ENCODE data around the gene LSM7.
"Not testable (repeated sequence)": the region's sequence is repeated elsewhere in the genome, so short reads cannot be mapped to it uniquely, and the experiment has no call there.

The LSM7 gene

DNA sequence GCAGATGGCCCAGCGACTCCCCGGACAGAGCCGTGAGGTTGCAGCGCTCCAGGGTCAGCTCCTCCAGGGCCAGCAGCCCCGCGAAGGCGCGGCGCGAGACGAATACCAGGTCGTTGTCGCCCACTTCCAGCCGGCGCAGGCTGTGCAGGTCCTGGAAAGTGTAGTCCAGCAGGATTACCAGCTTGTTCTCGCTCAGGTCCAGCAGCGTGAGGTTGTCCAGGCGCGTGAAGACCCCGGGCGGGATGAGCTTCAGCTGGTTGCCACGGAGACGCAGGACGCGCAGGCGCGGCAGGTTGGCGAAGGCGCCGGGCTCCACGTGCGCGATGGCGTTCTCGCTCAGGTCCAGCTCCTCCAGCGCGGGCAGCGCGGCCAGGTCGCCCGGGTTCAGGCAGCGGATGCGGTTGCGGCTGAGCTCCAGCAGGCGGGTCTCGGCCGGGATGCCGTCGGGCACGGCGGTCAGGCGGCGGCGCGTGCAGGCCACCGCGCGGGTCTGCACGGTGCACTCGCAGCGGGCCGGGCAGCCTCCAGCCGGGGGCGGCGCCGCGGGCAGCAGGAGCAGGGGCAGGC, 37.1 kb downstream of the LSM7 start:
- DNase-seq: no peak

GRCh38 chr19:2290441-2291184, 37.8 kb downstream of the LSM7 start:
- no peak for DNase-seq

- no peak for DNase-seq
Observed at GRCh38 chr19:2289714-2290435, 38.5 kb downstream of the LSM7 start.

DNA sequence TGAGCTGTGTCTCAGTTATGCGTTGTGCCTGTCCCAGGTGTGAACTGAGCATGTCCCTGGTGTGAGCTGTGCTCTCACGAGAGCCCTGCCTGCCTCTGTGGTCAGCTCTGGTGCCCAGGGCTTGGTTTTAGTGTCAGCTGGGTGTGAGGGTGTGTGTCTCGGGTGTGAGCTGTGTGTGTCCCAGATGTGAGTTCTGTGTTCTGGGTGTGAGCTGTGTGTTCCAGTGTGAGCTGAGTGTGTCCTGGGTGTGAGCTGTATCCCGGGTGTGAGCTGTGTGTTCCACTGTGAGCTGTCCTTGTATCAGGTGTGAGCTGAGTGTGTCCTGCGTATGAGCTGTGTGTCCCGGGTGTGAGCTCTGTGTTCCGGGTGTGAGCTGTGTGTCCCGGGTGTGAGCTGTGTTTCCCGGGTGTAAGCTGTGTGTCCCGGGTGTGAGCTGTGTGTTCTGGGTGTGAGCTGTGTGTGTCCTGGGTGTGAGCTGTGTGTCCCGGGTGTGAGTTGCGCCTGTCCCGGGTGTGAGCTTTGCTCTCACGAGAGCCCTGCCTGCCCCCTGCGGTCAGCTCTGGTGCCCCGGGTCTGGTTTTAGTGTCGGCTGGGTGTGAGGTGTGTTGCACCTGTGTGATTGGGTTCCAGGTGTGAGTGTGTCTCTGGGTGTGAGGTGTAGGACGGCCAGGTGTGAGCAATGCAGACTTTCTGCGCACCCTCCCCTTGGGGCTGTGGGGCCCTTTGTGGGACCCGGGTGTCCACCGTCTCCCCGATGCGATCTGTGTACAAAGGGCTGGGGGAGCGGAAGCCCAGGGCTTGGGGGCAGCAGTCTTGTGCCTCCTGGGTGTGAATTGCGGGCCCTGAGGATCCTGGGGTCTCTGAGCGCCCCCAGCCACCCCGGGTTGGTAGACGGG, 39.3 kb downstream of the LSM7 start:
- DNase-seq: no peak

DNA sequence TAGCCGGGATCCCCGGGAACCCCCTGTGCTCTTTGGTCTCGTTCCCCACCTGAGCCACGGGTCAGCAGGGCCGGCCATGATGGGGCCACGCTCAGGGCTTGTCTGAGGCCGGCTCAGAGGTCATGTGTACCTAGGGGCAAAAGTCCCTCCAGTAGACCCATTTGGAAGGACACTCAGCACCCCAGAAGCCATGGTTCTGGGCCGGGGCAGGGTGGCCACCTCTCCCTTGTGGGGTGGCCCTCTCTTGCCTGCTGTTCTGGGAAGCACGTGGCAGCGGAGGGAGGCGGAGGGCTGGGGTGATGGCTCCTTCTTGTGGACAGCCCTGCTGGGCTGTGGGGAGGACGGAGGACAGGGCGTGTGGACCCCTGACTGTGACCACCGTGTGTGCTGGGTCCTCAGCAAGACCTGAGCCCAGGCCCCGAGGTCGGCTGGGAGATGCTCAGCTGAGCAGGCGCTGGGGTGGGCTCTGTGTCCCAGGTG, 40.0 kb downstream of the LSM7 start:
- DNase-seq: no peak

DNA sequence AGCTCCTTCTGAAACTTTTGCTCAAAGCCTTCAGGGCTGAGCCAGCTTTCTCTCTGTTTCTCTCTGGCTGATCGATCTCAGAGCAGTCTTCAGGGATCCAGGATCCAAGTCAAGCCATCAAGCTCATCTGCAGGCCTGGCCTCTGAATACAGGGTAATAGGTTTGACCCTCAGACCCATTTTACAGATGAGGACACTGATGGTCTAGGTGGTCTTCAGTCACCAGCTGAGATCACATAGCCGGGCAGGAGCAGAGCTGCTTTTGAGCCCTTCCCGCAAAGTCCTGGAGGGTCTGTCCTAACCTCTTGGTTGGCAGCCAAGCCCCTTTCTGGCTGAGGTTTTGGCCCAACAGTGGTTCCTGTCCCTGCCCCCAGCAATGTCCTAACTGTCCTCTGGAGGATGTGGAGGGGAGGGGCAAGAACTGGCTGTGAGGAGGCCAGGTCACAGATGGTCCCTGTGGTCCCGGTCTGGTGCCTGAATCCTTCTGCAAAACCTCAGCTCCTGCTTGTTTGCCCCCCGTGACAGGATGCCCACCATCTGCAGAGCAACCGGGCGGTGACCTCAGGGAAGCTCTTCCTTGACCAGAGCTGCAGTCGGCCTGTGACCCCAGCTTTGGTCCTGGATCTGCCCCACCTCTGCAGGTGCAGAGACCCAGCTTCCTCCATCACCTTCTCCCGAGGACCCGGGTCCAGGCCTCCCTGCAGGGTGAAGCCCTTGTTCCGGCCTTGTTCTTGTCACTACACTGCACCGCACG, 40.6 kb downstream of the LSM7 start:
- DNase-seq: no peak

DNA sequence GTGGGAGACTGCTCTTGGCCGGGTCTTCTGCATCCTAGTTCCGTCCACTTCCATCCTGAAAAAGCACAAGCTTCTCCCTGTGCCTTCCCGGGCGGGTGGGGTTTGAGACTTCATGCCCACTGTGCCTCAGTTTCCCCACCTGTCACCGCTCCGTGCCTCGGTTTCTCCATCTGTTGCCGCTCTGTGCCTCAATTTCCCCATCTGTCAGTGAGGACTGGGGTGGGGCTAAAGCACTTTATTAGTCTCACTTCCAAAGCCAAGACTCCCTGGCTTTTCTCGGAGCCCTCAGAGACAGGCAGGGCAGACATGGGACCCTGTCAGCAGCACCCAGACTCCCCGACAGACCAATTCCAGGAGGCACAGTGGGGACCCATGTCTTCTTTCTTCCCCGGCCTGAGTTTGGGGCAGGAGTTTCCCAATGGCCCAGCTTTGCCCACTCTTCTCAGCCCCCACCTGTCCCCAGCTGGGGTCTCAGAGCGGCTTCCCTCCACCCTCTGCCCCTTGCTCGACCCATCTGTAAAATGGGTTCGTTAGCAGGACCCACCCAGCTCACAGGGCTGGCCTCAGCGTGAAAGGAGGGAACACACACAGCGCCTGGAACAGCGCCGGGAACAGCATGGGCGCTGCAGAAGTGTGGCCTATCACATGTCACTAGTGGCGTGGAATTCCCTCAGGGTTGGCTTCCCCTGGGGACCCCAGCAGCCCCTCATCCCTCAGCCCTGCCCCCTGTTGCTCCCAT, 41.8 kb downstream of the LSM7 start:
- no peak for DNase-seq

GRCh38 chr19:2283835-2284507, 44.4 kb downstream of the LSM7 start:
- no peak for DNase-seq

DNA sequence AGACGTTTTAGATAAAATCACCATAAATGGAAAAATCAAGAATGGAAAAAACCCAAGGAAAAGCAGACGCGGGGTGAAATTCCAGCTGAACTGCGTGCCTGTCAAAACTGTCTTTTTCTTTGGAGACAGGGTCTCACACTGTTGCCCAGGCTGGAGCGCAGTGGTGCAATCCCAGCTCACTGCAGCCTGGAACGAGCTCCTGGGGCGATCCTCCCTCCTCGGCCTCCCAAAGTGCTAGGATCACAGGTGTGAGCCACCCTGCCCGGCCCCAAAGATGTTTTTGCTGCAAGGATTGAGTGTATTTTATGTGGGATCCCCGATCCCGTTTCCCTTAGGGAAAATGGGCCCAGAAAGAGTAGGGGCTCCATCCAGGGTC, 45.5 kb downstream of the LSM7 start:
- DNase-seq: no peak

DNA sequence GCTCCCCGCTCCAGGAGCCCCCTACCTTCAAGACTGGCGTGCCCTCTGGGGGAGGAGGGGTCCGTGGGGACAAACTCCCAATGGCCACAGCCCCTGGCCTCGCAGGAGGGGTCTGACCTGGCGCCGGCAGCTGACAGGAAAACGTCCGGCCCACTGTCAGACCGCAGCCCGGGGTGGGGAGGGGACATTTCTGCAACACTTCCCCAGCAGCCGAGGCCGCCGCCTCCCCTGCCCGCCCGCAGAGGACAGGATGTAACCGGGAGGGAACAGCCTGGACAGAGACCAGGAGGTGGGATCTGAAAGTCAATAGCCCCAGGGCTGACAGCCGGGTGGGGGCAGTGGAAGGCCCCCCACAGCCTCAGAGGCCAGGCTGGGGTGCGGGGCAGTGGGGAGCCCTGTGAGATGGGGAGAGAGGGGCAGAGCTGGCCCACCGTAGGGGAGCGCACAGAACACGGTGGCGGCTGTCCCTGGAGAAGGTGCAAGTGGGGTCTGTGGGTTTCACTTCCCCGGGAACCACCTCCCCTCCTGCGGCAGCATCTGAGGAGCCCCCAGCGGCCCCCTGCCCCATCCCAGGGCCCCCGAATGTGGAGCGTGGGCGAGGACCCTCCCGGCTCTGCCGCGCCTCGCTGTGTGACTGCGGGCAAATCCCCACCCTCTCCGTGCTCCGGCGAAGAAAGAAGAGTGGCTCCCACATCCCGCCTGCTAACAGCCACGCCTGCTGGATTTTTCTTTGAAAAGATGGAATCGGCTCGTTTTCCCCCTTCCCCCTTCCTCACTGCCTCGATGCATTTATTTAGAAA, 46.1 kb downstream of the LSM7 start, which contains the start of gene PEAK3:
PEAK3 (minus strand) TSS at position 114 of the 800 bp plus-strand sequence. CDS start 1,244 bp downstream, outside the sequence.
- DNase-seq: no peak

- not testable (repeated sequence) for DNase-seq
Observed at GRCh38 chr19:2281265-2282061, 46.9 kb downstream of the LSM7 start.

DNA sequence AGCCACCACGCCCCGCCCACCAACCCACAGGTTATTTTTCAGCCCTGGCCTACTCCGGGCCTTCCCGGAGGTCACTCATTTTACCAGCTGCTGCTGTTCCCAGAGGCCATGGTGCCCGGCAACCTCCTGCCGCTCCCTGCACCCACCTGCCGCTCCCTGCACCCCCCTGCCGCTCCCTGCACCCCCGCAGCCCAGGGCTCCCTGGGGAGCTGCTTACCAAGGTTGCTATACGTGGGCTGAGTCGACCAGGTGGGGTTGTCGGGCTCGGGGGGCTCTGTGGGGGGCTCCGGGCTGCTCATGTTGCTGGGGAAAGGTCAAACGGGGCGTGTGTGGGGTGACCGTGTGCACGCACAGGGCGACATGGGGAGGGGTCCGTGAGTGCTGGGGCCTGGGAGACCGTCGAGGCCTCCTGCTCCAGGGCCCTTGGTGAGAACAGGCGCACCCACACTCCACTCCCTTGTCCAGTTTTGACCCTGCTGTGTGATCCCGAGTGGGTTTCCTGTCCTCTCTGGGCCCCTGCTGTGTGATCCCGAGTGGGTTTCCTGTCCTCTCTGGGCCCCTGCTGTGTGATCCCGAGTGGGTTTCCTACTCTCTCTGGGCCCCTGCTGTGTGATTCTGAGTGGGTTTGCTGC, 47.6 kb downstream of the LSM7 start:
- no peak for DNase-seq

DNA sequence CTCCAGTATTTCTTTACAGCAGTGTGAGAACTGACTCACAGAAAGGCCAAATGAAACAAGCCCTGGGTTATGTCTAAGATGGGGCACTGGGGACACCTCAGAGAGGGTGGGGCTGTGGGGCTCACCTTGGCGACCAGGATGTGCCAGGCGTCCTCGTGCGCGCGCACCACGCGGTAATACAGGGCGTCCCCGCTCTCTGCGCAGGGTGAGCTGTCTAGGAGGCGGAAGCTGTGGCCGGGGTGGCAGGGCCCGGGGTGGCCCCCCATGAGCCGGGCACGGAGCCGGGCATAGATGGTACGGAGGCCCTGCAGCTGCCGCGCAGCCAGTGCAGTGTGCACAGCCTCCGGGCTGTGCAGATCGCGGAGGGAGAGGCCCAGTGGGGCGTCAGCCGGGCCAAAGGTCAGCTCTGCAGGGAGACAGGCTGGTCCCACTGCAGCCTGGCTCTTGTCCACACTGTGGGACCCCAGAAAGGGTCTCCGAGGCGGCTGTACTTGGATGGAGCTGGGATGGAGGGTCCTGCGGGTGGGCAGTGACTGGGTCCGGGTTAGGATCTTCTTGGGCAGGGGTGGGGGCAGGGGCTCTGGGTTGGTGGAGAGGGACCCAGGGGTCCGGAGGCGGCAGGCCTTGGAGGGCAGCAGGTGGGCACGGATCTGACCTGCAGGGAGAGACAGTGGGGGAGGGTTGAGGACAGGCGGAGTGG, 49.8 kb downstream of the LSM7 start:
- DNase-seq: no peak

GRCh38 chr19:2277138-2277537, 51.2 kb downstream of the LSM7 start:
- DNase-seq: no peak

DNA sequence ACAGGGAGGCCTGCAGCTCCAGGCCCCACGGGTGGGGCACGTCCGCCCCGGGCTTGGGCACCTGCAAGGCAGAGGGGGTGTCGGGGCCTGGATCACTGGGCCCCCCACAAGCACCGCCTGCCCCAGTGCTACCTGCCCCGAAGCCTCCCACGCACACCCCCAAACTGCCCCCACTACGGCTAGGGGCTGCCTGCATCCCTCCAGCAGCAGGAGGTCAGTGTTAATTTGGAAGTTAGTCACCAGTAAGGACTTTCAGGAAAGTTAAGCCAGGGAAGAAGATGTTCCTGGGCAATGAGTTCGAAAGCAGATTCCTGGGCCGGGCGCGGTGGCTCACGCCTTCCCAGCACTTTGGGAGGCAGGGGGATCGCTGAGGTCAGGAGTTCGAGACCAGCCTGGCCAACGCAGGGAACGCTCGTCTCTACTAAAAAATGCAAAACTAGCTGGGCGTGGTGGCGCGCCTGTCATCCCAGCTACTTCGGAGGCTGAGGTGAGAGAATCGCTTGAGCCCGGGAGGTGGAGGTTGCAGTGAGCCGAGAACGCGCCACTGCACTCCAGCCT, 51.9 kb downstream of the LSM7 start:
- no peak for DNase-seq

DNA sequence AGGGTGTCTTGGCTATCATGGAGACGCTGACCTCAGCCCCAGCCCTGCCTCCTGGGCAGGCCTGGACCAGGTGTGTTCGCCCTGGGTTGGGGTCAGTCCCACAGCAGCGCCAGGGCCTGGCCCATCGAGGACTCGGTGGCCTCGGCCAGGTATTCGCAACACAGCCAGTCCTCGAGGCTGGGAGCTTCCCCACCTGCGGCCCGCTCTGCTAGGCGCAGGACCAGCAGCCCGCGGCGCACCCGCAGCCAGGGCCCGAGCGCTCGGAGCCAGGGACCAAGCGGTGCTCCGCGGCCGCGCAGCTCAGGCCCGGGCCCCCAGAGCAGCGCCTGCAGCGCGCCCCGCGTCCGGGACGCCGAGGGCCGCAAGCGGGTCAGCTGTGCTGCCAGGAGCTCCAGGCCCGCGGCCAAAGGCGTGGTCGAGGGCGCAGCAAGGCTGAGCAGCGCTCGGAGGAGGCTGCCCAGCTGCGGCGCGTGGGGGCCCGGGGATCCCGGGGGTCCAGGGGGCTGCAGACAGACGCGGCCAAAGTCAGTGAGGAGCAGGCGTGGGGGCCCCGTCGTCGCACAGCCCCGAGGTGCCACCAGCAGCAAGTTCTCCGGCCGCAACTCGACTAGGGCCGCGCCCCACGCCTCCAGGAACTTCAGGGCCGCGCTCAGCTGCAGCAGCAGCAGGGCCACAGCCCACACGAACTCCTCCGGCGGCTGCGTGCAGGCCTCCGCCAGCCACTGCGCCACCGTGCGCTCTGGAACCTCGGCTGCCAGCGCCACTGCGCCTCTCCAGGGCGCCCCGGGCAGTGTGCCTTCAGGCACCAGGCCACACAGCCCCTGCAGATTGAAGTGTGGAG, 52.6 kb downstream of the LSM7 start:
- no peak for DNase-seq
